GM23248 (cell line): ENCODE results near the gene SLC2A13.

ENCODE experiments used
- EZH2 ChIP-seq: fragments of 200-600 bp; sonication (generic); IDR thresholded peaks from 2 replicates; pipeline ENCODE4 v1.6.1; 2018; ENCODE audit warnings: antibody characterized with exemption, mild to moderate bottlenecking; ENCODE audit not compliant: insufficient read depth, poor library complexity, severe bottlenecking
- EZH2phosphoT487 ChIP-seq: fragments of 200-600 bp; sonication (generic); IDR thresholded peaks from 2 replicates; pipeline ENCODE4 v1.6.1; 2018; ENCODE audit warnings: antibody characterized with exemption, moderate library complexity, mild to moderate bottlenecking, low read depth; ENCODE audit not compliant: insufficient read depth

DNA sequence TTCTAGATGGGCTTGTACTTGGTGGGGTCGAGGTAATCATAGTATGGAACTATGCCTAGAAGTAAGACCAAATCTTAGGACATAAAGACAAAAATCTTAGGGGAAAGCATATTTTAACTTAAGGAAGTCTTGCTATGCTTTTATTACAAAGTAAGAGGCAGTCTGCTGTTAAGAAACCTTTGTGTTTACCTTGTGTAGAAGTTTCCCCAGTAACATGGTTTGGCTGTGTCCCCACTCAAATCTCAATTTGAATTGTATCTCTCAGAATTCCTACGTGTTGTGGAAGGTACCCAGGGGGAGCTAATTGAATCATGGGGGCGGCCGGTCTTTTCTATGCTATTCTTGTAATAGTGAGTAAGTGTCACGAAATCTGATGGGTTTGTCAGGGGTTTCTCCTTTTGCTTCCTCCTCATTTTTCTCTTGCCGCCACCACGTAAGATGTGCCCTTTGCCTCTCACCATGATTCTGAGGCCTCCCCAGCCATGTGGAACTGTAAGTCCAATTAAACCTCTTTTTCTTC is 323.8 kb downstream of the SLC2A13 start:
- TF ChIP-seq EZH2phosphoT487 (no peak), EZH2 (no peak)
